DOHH2 (cell line): ENCODE results near the gene LTO1.

Experiments used
- CTCF ChIP-seq: fragments of 200-600 bp; sonication (generic); IDR thresholded peaks from one replicate; pipeline ENCODE4 v1.5.1; 2014; ENCODE audit warnings: antibody characterized with exemption, mild to moderate bottlenecking, low read depth, low read length; ENCODE audit not compliant: poor library complexity, severe bottlenecking
- EZH2phosphoT487 ChIP-seq: fragments of 200-600 bp; sonication (generic); IDR thresholded peaks from 2 replicates; pipeline ENCODE4 v1.6.1; 2017; ENCODE audit warnings: borderline replicate concordance, mild to moderate bottlenecking, antibody characterized with exemption, low read length, moderate library complexity, mixed read lengths

GRCh38 chr11:69632900-69633299 is 42.3 kb downstream of the LTO1 start:
- TF ChIP-seq CTCF (no peak), EZH2phosphoT487 (no peak)
